HG03139 (cell line): Measurements from ENCODE around the gene B4GAT1.
A peak's percentile ranks its signal among the peaks of the same experiment; 100 is the strongest.
"Not testable (repeated sequence)": the region's sequence is repeated elsewhere in the genome, so short reads cannot be mapped to it uniquely, and the experiment has no call there.

Experiments
- ATAC-seq: cut with Tn5 transposase; IDR thresholded peaks from one replicate; pipeline ENCODE4 v1.9.1; 2021; ENCODE audit not compliant: unreplicated experiment

Gene B4GAT1

DNA sequence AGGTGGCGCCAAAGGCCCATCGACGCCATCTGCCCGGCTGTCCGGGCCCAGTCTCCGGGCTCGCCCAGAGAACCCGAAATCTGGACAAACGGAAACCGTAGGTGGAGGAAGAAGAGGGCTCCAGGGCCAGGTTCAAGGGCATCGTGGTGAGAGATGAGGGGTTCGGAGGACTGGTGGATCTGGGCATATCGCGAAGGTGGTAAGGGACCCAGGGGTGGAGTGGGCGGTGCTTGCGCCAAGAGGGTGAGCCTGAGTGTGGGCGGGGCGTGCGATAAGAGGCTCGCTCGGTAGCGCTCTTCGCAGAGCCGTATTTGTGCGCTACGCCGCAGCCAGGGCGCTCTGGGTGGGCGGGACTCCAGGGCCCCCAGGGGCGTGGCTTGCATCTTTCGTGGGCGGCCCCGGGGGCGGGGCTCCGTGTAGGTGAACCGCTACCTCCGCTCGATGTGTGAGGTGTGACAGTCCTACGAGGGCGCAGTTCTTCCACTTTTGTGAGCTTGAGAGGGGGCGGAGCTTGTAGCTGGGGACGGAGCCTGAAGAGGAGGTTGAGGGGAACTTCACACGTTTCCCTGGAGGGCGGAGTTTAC is 35.4 kb downstream of the B4GAT1 start:
- ATAC-seq, result peak; percentile 51

DNA sequence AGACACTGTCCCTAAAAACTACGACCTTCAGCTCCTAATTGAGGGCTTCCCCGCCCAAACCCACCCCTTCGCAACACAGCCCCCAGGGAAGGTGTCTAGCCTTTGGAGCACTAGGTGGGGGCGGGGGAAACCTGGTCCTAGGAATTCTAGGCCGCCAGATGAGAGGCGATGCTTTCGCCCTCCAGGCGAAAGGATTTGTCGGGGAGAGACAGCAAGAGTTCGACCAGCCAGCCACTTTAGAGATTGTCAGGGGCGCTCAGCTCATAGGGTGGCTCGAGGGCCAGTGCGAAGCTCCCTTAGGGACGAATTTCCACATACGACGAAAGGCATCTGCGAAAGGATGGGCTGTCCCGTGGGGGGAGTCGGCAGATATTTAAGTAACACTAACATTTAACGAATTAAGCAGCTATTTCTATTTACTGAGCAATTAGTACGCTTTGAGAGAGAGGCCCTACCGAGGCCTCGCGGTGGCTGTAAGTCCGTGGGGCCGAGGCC is 35.9 kb downstream of the B4GAT1 start:
- ATAC-seq, result no peak

DNA sequence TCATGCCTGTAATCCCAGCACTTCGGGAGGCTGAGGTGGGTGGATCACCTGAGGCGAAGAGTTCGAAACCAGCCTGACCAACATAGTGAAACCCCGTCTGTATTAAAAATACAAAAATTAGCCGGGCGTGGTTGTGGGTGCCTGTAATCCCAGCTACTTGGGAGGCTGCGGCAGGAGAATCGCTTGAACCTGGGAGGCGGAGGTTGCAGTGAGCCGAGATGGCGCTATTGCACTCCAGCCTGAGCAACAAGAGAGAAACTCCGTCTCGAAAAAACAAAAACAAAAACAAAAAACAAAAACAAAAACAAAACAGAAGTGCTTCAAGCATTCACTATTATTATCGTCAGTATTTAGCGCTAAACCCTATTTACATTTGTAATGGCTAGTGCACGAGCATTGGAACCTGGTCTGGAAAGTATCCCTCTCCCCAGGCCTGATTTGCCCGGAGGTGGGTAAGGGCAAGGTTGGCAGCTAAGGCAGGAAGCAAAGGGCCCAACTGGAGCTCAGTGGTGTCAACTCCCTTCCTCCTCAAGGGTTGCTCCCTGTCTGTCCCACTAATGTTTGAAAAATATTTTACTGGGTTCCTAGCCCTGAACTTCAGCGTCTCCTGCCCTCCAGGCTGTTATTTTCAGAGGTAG is 36.5 kb downstream of the B4GAT1 start:
- ATAC-seq, result not testable (repeated sequence)

DNA sequence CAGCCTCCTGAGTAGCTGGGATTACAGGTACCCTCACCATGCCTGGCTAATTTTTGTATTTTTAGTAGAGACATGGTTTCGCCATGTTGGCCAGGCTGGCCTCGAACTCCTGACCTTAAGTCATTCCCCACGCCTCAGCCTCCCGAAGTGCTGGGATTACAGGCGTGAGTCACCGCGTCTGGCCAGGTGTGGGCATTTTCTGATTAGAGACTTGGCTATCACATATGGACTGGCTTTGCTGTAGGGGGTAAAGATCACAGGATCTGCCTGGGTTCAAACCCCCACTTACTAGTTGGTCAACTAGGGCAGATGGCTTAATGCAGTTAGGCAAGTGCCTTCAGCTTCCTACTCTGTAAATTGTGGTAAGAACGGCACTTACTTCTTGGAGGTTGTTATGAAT is 37.1 kb downstream of the B4GAT1 start:
- no peak for ATAC-seq

GRCh38 chr11:66309475-66309874 is 38.0 kb downstream of the B4GAT1 start:
- no peak for ATAC-seq

GRCh38 chr11:66302656-66303055 is 44.8 kb downstream of the B4GAT1 start:
- no peak for ATAC-seq

- no peak for ATAC-seq
Observed at GRCh38 chr11:66299186-66299585, 48.2 kb downstream of the B4GAT1 start.

- no peak for ATAC-seq
Observed at GRCh38 chr11:66297610-66298009, 49.8 kb downstream of the B4GAT1 start.
